ENCODE results near the gene SMYD1. TPM values are rescaled to one million over a fixed set of nuclear protein-coding genes. Genes with fewer than 3 reads are reported as not detected.

The SMYD1 gene
- polyA plus RNA-seq, 1 donor from 2014 or later: not detected

DNA sequence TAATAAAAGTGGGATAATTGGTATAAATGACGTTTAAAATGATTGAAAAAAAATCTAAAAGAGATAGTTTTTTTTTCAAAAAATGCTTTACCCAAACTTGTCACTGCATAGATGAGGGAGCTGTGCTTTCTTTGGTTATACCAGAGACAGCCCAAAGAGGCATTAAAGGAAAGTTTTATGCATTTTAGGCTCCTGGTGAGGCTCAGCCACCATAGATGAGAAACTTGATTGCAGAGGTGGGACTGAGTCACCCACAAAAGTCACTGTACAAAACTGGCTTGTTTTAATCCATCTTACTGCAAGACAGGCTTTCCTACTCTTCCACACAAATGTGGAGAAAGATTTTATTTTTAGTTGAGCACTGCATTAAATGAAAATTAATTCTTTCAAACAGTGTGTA, 2.4 kb downstream of the SMYD1 start:
- Histone ChIP-seq H3K27me3 (ENCODE audit: insufficient read depth, low read depth, low read length) (no peaks in the 10 kb centered on the region), H3K4me2 (ENCODE audit: low read length) (no peak overlapping the region), H3K79me2 (replicated peaks; ENCODE audit: insufficient read depth, low read length) (no peaks in the 10 kb centered on the region)

DNA sequence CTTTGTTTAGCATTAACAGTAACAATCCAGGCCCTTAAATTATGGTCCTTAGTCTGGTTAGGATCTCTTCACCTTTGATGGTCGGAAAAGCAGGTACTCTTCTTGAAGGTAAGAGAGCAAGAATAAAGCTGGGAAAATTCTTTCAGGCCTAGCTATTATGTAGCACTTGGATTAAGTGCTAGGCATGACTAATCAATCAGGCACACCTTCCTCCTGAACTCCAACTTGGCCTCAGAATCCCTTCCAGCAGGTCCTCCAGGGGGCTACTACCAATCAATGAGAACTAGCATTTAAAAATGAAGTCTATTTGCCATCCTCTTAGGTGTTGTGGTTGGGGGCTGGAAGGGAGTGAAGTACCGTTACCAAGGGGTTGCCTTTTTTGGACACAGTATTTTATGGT, 3.7 kb downstream of the SMYD1 start:
- Histone ChIP-seq H3F3A (ENCODE audit: insufficient read depth, low read length, poor library complexity, severe bottlenecking) (no peaks in the 10 kb centered on the region), H3K9ac (ENCODE audit: low read length) (no peak overlapping the region), H3K27me3 (ENCODE audit: insufficient read depth, low read depth, low read length) (no peaks in the 10 kb centered on the region), H3K79me2 (replicated peaks; ENCODE audit: insufficient read depth, low read length) (no peaks in the 10 kb centered on the region), H3K36me3 (ENCODE audit: insufficient read depth, low read length) (no peaks in the 10 kb centered on the region), H4K20me1 (ENCODE audit: insufficient read depth) (no peaks in the 10 kb centered on the region), H3K9me3 (ENCODE audit: low read length) (no peaks in the 10 kb centered on the region), H3K27ac (ENCODE audit: low read length) (no peak overlapping the region), H3K4me2 (ENCODE audit: low read length) (no peak overlapping the region), H3K4me3 (ENCODE audit: low read length) (no peak overlapping the region), H2AFZ (ENCODE audit: low read depth, low read length) (no peak overlapping the region), H3K9me2 (ENCODE audit: insufficient read depth, low read length) (no peaks in the 10 kb centered on the region)
- TF ChIP-seq, protein P1, sequence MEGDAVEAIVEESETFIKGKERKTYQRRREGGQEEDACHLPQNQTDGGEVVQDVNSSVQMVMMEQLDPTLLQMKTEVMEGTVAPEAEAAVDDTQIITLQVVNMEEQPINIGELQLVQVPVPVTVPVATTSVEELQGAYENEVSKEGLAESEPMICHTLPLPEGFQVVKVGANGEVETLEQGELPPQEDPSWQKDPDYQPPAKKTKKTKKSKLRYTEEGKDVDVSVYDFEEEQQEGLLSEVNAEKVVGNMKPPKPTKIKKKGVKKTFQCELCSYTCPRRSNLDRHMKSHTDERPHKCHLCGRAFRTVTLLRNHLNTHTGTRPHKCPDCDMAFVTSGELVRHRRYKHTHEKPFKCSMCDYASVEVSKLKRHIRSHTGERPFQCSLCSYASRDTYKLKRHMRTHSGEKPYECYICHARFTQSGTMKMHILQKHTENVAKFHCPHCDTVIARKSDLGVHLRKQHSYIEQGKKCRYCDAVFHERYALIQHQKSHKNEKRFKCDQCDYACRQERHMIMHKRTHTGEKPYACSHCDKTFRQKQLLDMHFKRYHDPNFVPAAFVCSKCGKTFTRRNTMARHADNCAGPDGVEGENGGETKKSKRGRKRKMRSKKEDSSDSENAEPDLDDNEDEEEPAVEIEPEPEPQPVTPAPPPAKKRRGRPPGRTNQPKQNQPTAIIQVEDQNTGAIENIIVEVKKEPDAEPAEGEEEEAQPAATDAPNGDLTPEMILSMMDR (IDR thresholded peaks at IDR 0.05; ENCODE audit: poor library complexity, severe bottlenecking): no peak
- no peak for TF ChIP-seq TAF1 (IDR thresholded peaks at IDR 0.05; ENCODE audit: low read depth)
- TF ChIP-seq RAD21 (conservative IDR thresholded peaks at IDR 0.05): no peak
- TF ChIP-seq POLR2AphosphoS5 (IDR thresholded peaks at IDR 0.05): no peak
- no peak for TF ChIP-seq MXI1 (conservative IDR thresholded peaks at IDR 0.05; ENCODE audit: poor library complexity, severe bottlenecking)
- TF ChIP-seq, protein P2, sequence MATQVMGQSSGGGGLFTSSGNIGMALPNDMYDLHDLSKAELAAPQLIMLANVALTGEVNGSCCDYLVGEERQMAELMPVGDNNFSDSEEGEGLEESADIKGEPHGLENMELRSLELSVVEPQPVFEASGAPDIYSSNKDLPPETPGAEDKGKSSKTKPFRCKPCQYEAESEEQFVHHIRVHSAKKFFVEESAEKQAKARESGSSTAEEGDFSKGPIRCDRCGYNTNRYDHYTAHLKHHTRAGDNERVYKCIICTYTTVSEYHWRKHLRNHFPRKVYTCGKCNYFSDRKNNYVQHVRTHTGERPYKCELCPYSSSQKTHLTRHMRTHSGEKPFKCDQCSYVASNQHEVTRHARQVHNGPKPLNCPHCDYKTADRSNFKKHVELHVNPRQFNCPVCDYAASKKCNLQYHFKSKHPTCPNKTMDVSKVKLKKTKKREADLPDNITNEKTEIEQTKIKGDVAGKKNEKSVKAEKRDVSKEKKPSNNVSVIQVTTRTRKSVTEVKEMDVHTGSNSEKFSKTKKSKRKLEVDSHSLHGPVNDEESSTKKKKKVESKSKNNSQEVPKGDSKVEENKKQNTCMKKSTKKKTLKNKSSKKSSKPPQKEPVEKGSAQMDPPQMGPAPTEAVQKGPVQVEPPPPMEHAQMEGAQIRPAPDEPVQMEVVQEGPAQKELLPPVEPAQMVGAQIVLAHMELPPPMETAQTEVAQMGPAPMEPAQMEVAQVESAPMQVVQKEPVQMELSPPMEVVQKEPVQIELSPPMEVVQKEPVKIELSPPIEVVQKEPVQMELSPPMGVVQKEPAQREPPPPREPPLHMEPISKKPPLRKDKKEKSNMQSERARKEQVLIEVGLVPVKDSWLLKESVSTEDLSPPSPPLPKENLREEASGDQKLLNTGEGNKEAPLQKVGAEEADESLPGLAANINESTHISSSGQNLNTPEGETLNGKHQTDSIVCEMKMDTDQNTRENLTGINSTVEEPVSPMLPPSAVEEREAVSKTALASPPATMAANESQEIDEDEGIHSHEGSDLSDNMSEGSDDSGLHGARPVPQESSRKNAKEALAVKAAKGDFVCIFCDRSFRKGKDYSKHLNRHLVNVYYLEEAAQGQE (IDR thresholded peaks at IDR 0.05; ENCODE audit: borderline replicate concordance): no peak
- no peak for TF ChIP-seq EZH2 (IDR thresholded peaks at IDR 0.05; ENCODE audit: borderline replicate concordance, insufficient read depth, low read length, poor library complexity, severe bottlenecking)
- TF ChIP-seq EP300 (conservative IDR thresholded peaks at IDR 0.05; ENCODE audit: poor library complexity, severe bottlenecking): no peak
- TF ChIP-seq SMC3 (conservative IDR thresholded peaks at IDR 0.05; ENCODE audit: poor library complexity): no peak

More for the DNA sequence above, 2.4 kb downstream of the SMYD1 start:
- no peaks in the 10 kb centered on the region for H3K36me3 ChIP-seq (ENCODE audit: insufficient read depth, low read length)
- H3K27ac ChIP-seq (ENCODE audit: low read length): no peak overlapping the region
- TF ChIP-seq MXI1 (conservative IDR thresholded peaks at IDR 0.05; ENCODE audit: poor library complexity, severe bottlenecking) (no peak), TAF1 (IDR thresholded peaks at IDR 0.05; ENCODE audit: low read depth) (no peak), POLR2AphosphoS5 (IDR thresholded peaks at IDR 0.05) (no peak), RAD21 (conservative IDR thresholded peaks at IDR 0.05) (no peak), EP300 (conservative IDR thresholded peaks at IDR 0.05; ENCODE audit: poor library complexity, severe bottlenecking) (no peak)
- TF ChIP-seq, protein P1 (IDR thresholded peaks at IDR 0.05; ENCODE audit: poor library complexity, severe bottlenecking): no peak
- TF ChIP-seq, protein P2 (IDR thresholded peaks at IDR 0.05; ENCODE audit: borderline replicate concordance): no peak
- H3F3A ChIP-seq (ENCODE audit: insufficient read depth, low read length, poor library complexity, severe bottlenecking): no peaks in the 10 kb centered on the region
- no peaks in the 10 kb centered on the region for H3K9me2 ChIP-seq (ENCODE audit: insufficient read depth, low read length)
- no peaks in the 10 kb centered on the region for H3K9me3 ChIP-seq (ENCODE audit: low read length)
- no peak overlapping the region for H3K9ac ChIP-seq (ENCODE audit: low read length)
- H4K20me1 ChIP-seq (ENCODE audit: insufficient read depth): no peaks in the 10 kb centered on the region
- no peak overlapping the region for H2AFZ ChIP-seq (ENCODE audit: low read depth, low read length)
- H3K4me3 ChIP-seq (ENCODE audit: low read length): no peak overlapping the region

All from neural cell (in vitro differentiated cells).